RWPE1 (cell line): ENCODE data around the gene ZNF831.

Experiments used
- CTCF ChIA-PET: fragments of 350-600 bp; sonication (Branson Sonifier 250); formaldehyde crosslinking; extraction: SDS; loops from one replicate; lab custom pipeline; 2021; lab: Yijun Ruan, JAX
- POLR2A ChIA-PET: fragments of 400-600 bp; formaldehyde crosslinking; extraction: SDS; loops from one replicate; lab custom pipeline; 2020; ENCODE audit warnings: antibody characterized with exemption; ENCODE audit not compliant: low non-redundant PET; lab: Yijun Ruan, JAX
- DNase-seq: peaks from one replicate; pipeline ENCODE4 v3.0.0; 2012; ENCODE audit warnings: low spot score
- H3K27ac ChIP-seq: fragments of 450-650 bp; 2 replicates; pipeline ENCODE4 v1.5.1; 2017
- TF ChIP-seq, protein P1 (sequence below): fragments of 450-650 bp; conservative IDR thresholded peaks from 2 replicates; pipeline ENCODE4 v1.5.1; 2017; ENCODE audit warnings: low read depth, mild to moderate bottlenecking

ZNF831 gene

DNA sequence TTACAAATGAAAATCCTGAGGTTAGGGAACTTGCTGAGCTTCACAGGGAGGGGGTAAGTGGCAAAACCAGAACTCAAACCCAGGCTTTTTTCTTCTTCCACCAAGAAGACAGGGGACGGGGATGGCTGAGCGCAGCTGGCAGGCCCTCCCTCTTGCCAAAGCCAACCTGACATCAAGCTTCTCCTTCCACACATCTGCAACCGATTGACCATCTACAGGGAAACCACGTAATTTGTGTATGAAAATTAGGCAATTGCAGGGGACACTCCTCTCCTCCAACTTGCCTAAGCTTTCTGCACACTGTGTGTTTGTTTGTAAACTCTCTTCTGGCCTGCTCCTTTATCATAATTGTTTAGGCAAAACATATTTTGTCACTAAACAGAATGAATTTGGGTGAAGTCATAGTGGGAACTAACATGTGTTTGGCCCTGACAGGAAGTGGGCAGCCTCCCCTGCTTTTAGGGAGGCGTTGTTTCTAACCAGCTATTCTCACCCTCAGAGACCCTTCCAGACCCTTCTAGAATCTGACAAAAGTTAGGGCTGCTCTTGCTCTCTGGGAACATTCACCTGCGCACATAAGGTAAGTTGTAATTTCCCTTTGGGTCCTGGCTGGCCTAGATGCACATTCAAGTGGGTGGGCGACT lies 18.9 kb downstream of the ZNF831 start:
- CTCF ChIA-PET: no interaction called here
- DNase-seq: no peak
- no peak overlapping the region for H3K27ac ChIP-seq
- TF ChIP-seq, protein P1, sequence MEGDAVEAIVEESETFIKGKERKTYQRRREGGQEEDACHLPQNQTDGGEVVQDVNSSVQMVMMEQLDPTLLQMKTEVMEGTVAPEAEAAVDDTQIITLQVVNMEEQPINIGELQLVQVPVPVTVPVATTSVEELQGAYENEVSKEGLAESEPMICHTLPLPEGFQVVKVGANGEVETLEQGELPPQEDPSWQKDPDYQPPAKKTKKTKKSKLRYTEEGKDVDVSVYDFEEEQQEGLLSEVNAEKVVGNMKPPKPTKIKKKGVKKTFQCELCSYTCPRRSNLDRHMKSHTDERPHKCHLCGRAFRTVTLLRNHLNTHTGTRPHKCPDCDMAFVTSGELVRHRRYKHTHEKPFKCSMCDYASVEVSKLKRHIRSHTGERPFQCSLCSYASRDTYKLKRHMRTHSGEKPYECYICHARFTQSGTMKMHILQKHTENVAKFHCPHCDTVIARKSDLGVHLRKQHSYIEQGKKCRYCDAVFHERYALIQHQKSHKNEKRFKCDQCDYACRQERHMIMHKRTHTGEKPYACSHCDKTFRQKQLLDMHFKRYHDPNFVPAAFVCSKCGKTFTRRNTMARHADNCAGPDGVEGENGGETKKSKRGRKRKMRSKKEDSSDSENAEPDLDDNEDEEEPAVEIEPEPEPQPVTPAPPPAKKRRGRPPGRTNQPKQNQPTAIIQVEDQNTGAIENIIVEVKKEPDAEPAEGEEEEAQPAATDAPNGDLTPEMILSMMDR: no peak
- POLR2A ChIA-PET: no interaction called here

DNA sequence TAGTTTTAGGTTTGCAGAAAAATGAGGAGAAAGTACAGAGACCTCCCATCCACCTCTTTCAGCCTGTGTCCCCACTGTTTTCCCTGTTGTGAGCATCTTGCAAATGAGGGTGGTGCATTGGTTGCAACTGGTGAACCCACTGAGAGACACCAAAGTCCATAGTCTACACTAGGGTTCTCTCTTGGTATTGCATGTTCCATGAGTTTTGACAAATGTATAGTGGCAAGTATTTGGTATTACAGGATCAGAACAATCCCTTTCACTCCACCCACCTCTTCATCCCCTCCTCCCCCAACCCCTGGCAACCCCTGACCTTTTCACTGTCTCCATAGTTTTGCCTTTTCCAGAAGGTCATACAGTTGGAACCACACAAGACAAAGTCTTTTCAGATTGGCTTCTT lies 20.1 kb downstream of the ZNF831 start:
- no peak overlapping the region for H3K27ac ChIP-seq
- POLR2A ChIA-PET: no interaction called here
- no peak for DNase-seq
- CTCF ChIA-PET: interaction anchor here (0.6 kb wide), 2 partner anchors 96 to 292 kb away, joined by 3 to 5 read pairs; no protein-coding TSS in a partner anchor
- TF ChIP-seq, protein P1: no peak

DNA sequence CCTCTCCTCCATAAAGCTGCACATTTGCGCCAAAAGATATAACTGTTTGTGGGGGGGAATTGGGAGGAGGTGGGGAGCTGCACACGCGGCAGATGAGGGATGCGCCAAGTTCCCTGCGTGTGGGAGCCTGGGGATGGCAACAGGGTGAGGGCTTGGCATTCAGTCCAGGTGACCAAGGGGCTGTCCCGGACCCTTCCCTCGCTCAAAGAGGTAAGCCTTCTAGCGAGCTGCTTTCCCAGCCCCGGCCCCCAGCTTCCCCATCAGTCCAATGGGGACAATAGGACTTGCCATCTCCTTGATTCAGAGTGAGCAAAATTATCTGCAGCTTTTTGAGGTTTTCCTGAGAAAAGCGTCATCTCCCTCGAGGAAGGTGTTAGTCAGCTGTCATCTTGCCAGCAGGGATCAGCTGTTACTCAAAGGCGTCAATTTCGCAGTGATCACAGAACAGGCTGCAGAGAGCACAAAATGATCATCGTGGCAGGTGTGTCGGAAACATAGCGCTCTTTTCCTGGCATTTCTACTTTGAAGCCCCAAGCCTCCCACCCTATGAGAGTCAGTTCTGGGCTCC lies 21.3 kb downstream of the ZNF831 start:
- DNase-seq: peak; percentile 55
- ChIA-PET POLR2A (interaction anchor here (0.6 kb wide), 1 partner anchor 1563 kb away, joined by 4 read pairs; no protein-coding TSS in a partner anchor), CTCF (interaction anchor here (0.7 kb wide), 1 partner anchor 321 kb away, joined by 3 read pairs; no protein-coding TSS in a partner anchor)
- H3K27ac ChIP-seq: no peak overlapping the region
- TF ChIP-seq, protein P1: no peak

DNA sequence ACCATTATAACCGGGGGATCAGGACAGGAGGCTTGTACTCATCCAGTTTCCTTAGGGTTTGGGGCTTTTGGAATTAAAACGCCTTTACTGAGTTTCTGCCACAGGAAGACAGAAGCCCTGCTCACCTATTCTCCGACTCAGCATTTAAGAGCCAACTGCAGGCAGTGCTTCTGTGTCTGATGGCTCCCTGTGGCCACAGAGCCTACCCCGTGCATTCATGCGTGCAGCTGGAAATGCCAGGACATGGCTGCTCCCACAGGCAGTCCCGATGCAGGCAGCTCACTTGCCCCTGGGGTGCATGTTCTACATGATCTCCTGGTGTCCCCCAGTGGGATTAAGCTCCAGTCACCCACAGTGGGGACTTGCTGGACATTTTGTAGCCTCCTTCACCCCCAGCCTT lies 22.2 kb downstream of the ZNF831 start:
- CTCF ChIA-PET: interaction anchor here (0.5 to 1.1 kb wide), 2 partner anchors 218 to 254 kb away, joined by 4 read pairs; no protein-coding TSS in a partner anchor
- H3K27ac ChIP-seq: no peak overlapping the region
- TF ChIP-seq, protein P1: no peak
- no peak for DNase-seq
- POLR2A ChIA-PET: no interaction called here

DNA sequence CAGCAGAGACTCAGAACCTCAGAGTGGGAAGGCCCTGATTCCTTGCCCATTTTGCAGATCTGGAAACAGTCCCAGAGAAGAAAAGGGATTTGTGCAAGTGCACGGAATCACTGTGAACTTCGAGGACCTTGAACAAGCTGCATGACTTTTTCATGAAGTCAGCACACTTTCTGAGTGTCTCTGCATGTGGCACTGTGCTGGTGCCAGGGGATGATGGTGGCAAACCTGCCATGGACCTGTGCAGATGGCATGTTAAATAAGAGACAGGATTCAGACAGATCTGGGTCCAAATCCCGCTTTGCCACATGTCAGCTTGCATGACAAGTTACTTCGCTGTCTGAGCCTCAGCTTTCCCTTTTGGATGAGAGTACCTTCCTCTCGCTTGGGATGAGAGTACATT lies 26.8 kb downstream of the ZNF831 start:
- DNase-seq: no peak
- POLR2A ChIA-PET: no interaction called here
- TF ChIP-seq, protein P1: no peak
- CTCF ChIA-PET: no interaction called here
- no peak overlapping the region for H3K27ac ChIP-seq

DNA sequence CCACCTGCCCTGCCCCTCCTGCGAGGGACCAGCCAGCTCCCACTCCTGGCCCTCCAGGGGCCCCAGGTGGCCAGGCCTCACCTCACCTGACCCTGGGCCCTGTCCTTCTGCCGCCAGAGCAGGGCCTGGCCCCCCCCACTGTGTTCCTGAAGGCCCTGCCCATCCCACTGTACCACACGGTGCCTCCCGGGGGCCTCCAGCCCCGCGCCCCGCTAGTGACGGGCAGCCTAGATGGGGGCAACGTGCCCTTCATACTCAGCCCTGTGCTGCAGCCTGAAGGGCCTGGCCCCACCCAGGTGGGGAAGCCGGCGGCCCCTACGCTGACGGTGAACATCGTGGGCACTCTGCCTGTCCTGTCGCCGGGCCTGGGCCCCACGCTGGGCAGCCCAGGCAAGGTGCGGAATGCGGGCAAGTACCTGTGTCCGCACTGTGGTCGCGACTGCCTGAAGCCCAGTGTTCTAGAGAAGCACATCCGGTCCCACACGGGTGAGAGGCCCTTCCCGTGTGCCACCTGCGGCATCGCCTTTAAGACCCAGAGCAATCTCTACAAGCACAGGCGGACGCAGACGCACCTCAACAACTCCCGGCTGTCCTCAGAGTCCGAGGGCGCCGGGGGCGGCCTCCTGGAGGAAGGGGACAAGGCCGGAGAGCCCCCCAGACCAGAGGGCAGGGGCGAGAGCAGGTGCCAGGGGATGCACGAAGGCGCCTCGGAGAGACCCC lies 27.6 kb downstream of the ZNF831 start:
- TF ChIP-seq, protein P1: no peak
- H3K27ac ChIP-seq: no peak overlapping the region
- POLR2A ChIA-PET: no interaction called here
- CTCF ChIA-PET: interaction anchor here (0.9 kb wide), 1 partner anchor 15 kb away, joined by 3 read pairs; no protein-coding TSS in a partner anchor
- DNase-seq: no peak
